WTC11 (cell line): ENCODE data around the gene LY6G5B. TPM values are rescaled to one million over a fixed set of nuclear protein-coding genes. Genes with fewer than 3 reads are reported as not detected.

ENCODE experiments used
- ATAC-seq: fragments of 200-7000 bp; cut with Tn5 transposase; 2 replicates; pipeline ENCODE4 v1.10.0; 2021; ENCODE audit warnings: mild to moderate bottlenecking, moderate library complexity
- CTCF ChIA-PET: fragments of 300-600 bp; sonication (Branson Sonifier 250); formaldehyde crosslinking; loops from one replicate; lab custom pipeline; 2021; ENCODE audit warnings: antibody characterized with exemption; lab: Charles Lee
- POLR2A ChIA-PET: fragments of 350-600 bp; sonication (Branson Sonifier 250); formaldehyde crosslinking; loops from one replicate; lab custom pipeline; 2021; ENCODE audit warnings: antibody characterized with exemption; lab: Charles Lee
- DNase-seq: peaks from one replicate; pipeline ENCODE4 v3.0.0; 2021; ENCODE audit warnings: low spot score
- H3K27ac Mint-ChIP-seq: 2 replicates; pipeline ENCODE4 v1.8.0; 2021; ENCODE audit warnings: mixed read lengths
- H3K27me3 Mint-ChIP-seq: 2 replicates; pipeline ENCODE4 v1.8.0; 2021; ENCODE audit warnings: low read depth, mild to moderate bottlenecking, moderate library complexity, mixed read lengths
- H3K36me3 Mint-ChIP-seq: 2 replicates; pipeline ENCODE4 v1.8.0; 2021; ENCODE audit warnings: mixed read lengths
- H3K4me1 Mint-ChIP-seq: 2 replicates; pipeline ENCODE4 v1.8.0; 2022; ENCODE audit warnings: mixed read lengths
- H3K4me3 Mint-ChIP-seq: 2 replicates; pipeline ENCODE4 v1.8.0; 2021; ENCODE audit warnings: mild to moderate bottlenecking, moderate library complexity, mixed read lengths
- H3K9me3 Mint-ChIP-seq: 2 replicates; pipeline ENCODE4 v1.8.0; 2021; ENCODE audit warnings: mixed read lengths
- ATF1 ChIP-seq: sonication (generic); formaldehyde crosslinking; IDR thresholded peaks from 2 replicates; pipeline ENCODE4 v1.8.1; 2023; ENCODE audit warnings: mild to moderate bottlenecking, moderate library complexity, missing genetic modification reagents
- CBFB ChIP-seq: sonication (generic); formaldehyde crosslinking; IDR thresholded peaks from 2 replicates; pipeline ENCODE4 v1.8.1; 2022; ENCODE audit warnings: mild to moderate bottlenecking, low read depth, missing genetic modification reagents
- ETV6 ChIP-seq: sonication (generic); formaldehyde crosslinking; IDR thresholded peaks from 2 replicates; pipeline ENCODE4 v1.8.1; 2022; ENCODE audit warnings: mild to moderate bottlenecking, missing genetic modification reagents
- FOXJ3 ChIP-seq: sonication (generic); formaldehyde crosslinking; IDR thresholded peaks from 2 replicates; pipeline ENCODE4 v1.9.0; 2021; ENCODE audit warnings: missing genetic modification reagents, mild to moderate bottlenecking, borderline replicate concordance
- GABPB1 ChIP-seq: sonication (generic); formaldehyde crosslinking; IDR thresholded peaks from 2 replicates; pipeline ENCODE4 v1.8.1; 2023; ENCODE audit warnings: mild to moderate bottlenecking, missing genetic modification reagents
- GTF2I ChIP-seq: fragments of 250-450 bp; sonication (Bioruptor Pico); conservative IDR thresholded peaks from 2 replicates; pipeline ENCODE4 v1.4.0; 2021; ENCODE audit warnings: mild to moderate bottlenecking
- HMGA2 ChIP-seq: fragments of 250-450 bp; sonication (Bioruptor Pico); IDR thresholded peaks from 2 replicates; pipeline ENCODE4 v1.4.0; 2021; ENCODE audit warnings: mild to moderate bottlenecking, moderate library complexity
- MYBL2 ChIP-seq: sonication (generic); formaldehyde crosslinking; IDR thresholded peaks from 2 replicates; pipeline ENCODE4 v1.8.1; 2023; ENCODE audit warnings: mild to moderate bottlenecking, moderate library complexity, missing genetic modification reagents
- NFATC4 ChIP-seq: fragments of 250-450 bp; sonication (Bioruptor Pico); IDR thresholded peaks from 2 replicates; pipeline ENCODE4 v1.9.0; 2021; ENCODE audit warnings: mild to moderate bottlenecking
- TCF7 ChIP-seq: sonication (generic); formaldehyde crosslinking; IDR thresholded peaks from 2 replicates; pipeline ENCODE4 v1.8.0; 2022; ENCODE audit warnings: mild to moderate bottlenecking, low read depth, missing genetic modification reagents, moderate library complexity
- ZNF396 ChIP-seq: fragments of 250-450 bp; sonication (Bioruptor Pico); IDR thresholded peaks from 2 replicates; pipeline ENCODE4 v1.8.0; 2021; ENCODE audit warnings: mild to moderate bottlenecking, moderate library complexity, borderline replicate concordance
- ZNF416 ChIP-seq: fragments of 250-450 bp; sonication (Bioruptor Pico); IDR thresholded peaks from 2 replicates; pipeline ENCODE4 v1.9.0; 2021; ENCODE audit warnings: mild to moderate bottlenecking, inconsistent platforms
- total RNA-seq: library from RNA; stranded (reverse); gene quantifications from 3 replicates; pipeline ENCODE4 v1.2.3, GENCODE V29; 2021
- TF ChIP-seq, protein P1 (sequence below): fragments of 250-450 bp; sonication (Bioruptor Pico); IDR thresholded peaks from 2 replicates; pipeline ENCODE4 v2.1.2; 2022; ENCODE audit warnings: mild to moderate bottlenecking, moderate library complexity
- TF ChIP-seq, protein P2 (sequence below): sonication (generic); formaldehyde crosslinking; IDR thresholded peaks from 2 replicates; pipeline ENCODE4 v1.8.0; 2022; ENCODE audit warnings: mild to moderate bottlenecking, missing genetic modification reagents
- TF ChIP-seq, protein P3 (sequence below): sonication (generic); formaldehyde crosslinking; IDR thresholded peaks from 2 replicates; pipeline ENCODE4 v1.8.1; 2023; ENCODE audit warnings: mild to moderate bottlenecking, missing genetic modification reagents
- TF ChIP-seq, protein P4 (sequence below): sonication (generic); formaldehyde crosslinking; IDR thresholded peaks from 2 replicates; pipeline ENCODE4 v1.8.0; 2023; ENCODE audit warnings: missing genetic modification reagents

Gene LY6G5B
- total RNA-seq, 1 experiment from 2014 or later, result 15.7 TPM

DNA sequence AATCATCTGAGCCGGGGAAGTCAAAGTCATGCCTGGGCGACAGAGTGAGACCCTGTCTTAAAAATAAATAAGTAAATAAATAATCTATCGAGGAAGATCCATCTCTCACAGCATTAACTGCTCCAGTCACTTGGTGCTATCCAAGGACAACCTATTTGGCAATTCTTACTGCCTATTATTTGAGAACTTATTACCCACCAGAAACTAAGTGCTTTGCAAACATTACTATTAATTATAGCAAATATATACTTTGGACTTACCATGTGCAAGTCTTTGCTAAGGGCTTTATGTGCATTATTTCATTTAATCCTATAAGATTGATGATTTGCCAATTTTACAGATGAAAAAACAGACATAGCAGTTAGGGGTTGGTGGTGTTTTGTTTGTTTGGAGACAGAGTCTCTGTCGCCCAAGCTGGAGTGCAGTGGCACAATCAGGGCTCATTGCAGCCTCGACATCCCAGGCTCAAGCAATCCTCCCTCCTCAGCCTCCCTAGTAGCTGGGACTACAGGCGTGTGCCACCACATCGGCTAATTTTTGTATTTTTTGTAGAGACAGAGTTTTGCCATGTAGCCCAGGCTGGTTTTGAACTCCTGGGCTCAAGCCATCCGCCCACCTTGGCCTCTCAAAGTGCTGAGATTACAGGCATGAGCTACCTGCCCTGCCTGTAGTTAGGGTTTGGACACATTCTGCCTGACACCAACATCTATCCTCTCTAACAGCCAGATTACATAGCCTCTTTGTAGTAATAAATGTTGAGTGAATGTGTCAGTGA lies 15.0 kb upstream of the LY6G5B start:
- H3K4me1 Mint-ChIP-seq, result peaks cover 28% of the 10 kb centered on the region
- no peak overlapping the region for H3K27ac Mint-ChIP-seq
- no peak overlapping the region for H3K4me3 Mint-ChIP-seq
- no peak for DNase-seq
- ATAC-seq, result no peak
- CTCF ChIA-PET, result no interaction called here
- POLR2A ChIA-PET, result interaction anchor here (1.0 kb wide), 1 partner anchor 10 kb away, joined by 9 read pairs; the partner anchor contains the start of gene GPANK1
- TF ChIP-seq, protein P1, sequence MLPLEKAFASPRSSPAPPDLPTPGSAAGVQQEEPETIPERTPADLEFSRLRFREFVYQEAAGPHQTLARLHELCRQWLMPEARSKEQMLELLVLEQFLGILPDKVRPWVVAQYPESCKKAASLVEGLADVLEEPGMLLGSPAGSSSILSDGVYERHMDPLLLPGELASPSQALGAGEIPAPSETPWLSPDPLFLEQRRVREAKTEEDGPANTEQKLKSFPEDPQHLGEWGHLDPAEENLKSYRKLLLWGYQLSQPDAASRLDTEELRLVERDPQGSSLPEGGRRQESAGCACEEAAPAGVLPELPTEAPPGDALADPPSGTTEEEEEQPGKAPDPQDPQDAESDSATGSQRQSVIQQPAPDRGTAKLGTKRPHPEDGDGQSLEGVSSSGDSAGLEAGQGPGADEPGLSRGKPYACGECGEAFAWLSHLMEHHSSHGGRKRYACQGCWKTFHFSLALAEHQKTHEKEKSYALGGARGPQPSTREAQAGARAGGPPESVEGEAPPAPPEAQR (CRISPR knock-in tag), result no peak
- TF ChIP-seq FOXJ3 (CRISPR knock-in tag) (no peak), ATF1 (CRISPR knock-in tag) (no peak), NFATC4 (CRISPR knock-in tag) (no peak), ETV6 (CRISPR knock-in tag) (no peak), MYBL2 (CRISPR knock-in tag) (no peak), ZNF416 (CRISPR knock-in tag) (no peak), TCF7 (CRISPR knock-in tag) (no peak), ZNF396 (CRISPR knock-in tag) (no peak), HMGA2 (CRISPR knock-in tag) (no peak), GTF2I (CRISPR knock-in tag) (no peak)
- TF ChIP-seq, protein P2, sequence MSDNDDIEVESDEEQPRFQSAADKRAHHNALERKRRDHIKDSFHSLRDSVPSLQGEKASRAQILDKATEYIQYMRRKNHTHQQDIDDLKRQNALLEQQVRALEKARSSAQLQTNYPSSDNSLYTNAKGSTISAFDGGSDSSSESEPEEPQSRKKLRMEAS, result no peak
- TF ChIP-seq, protein P3, sequence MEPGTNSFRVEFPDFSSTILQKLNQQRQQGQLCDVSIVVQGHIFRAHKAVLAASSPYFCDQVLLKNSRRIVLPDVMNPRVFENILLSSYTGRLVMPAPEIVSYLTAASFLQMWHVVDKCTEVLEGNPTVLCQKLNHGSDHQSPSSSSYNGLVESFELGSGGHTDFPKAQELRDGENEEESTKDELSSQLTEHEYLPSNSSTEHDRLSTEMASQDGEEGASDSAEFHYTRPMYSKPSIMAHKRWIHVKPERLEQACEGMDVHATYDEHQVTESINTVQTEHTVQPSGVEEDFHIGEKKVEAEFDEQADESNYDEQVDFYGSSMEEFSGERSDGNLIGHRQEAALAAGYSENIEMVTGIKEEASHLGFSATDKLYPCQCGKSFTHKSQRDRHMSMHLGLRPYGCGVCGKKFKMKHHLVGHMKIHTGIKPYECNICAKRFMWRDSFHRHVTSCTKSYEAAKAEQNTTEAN (CRISPR knock-in tag), result no peak
- TF ChIP-seq, protein P4, sequence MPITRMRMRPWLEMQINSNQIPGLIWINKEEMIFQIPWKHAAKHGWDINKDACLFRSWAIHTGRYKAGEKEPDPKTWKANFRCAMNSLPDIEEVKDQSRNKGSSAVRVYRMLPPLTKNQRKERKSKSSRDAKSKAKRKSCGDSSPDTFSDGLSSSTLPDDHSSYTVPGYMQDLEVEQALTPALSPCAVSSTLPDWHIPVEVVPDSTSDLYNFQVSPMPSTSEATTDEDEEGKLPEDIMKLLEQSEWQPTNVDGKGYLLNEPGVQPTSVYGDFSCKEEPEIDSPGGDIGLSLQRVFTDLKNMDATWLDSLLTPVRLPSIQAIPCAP (CRISPR knock-in tag), result no peak
- TF ChIP-seq, all 79 proteins: peak for 0
- H3K9me3 Mint-ChIP-seq, result no peaks in the 10 kb centered on the region
- H3K27me3 Mint-ChIP-seq, result no peaks in the 10 kb centered on the region
- peaks cover 11% of the 10 kb centered on the region for H3K36me3 Mint-ChIP-seq

DNA sequence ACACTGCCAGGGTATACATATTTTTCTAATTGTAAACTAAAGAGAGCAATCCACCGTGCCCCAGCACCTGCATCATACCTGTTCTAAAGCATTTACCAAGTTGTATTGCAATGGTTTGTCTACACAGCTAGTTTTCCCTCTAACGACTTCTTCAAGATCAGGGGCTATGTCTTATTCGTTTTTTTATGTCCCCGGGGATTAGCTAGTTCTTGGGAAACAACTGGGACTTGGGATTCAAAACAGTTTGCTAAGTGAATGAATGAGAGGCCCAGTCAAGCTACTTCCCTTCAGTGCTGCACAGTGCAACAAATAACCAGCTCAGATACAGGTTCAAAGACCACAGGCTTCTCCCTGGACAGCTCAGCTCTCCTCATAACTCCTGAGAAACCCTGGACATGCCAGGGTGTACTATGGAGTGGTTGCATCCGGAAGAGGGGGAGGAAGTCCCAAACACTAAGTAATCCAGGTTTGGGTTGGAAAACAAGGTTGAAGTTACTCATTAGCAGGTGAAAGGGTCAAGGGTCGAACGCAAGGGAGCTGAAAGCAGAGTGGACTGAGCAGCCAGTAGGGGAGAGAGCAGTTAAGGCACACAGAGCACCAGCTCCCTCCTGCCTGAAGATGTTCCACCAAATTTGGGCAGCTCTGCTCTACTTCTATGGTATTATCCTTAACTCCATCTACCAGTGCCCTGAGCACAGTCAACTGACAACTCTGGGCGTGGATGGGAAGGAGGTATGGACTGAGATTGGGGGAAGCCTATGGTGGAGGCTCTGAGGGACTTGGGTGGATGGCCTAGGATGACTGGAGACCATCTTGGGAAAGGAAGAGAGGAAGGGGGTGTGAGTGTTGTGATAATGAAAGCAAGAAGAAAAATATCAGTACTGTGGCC lies 14.2 kb upstream of the LY6G5B start, which contains the start of gene APOM:
TSS of gene APOM (plus strand) at position 546 of the 889 bp plus-strand sequence. CDS start at position 619, 73 bp downstream.
- CTCF ChIA-PET, result interaction anchor here (2.1 kb wide), 1 partner anchor 34 kb away, joined by 6 read pairs; no protein-coding TSS in a partner anchor
- H3K36me3 Mint-ChIP-seq, result peaks cover 8% of the 10 kb centered on the region
- peak within 1 kb of the TSS; percentile 47; the same call in 1 of the 2 replicates for H3K27ac Mint-ChIP-seq
- H3K9me3 Mint-ChIP-seq, result no peaks in the 10 kb centered on the region
- TF ChIP-seq CBFB (CRISPR knock-in tag) (no peak), GABPB1 (peak; percentile 87)
- ATAC-seq, result no peak
- no peaks in the 10 kb centered on the region for H3K27me3 Mint-ChIP-seq
- no peak within 1 kb of the TSS for H3K4me3 Mint-ChIP-seq
- peaks cover 29% of the 10 kb centered on the region for H3K4me1 Mint-ChIP-seq
- POLR2A ChIA-PET, result no interaction called here
- no peak for DNase-seq
